NCI-H510A (cell line): ENCODE data around the gene TSHZ2.
"Not testable (repeated sequence)": the region's sequence is repeated elsewhere in the genome, so short reads cannot be mapped to it uniquely, and the experiment has no call there.

ENCODE experiments used
- DNase-seq: peaks from one replicate; lab custom pipeline; 2025; lab: John Stamatoyannopoulos, UW

The TSHZ2 gene

DNA sequence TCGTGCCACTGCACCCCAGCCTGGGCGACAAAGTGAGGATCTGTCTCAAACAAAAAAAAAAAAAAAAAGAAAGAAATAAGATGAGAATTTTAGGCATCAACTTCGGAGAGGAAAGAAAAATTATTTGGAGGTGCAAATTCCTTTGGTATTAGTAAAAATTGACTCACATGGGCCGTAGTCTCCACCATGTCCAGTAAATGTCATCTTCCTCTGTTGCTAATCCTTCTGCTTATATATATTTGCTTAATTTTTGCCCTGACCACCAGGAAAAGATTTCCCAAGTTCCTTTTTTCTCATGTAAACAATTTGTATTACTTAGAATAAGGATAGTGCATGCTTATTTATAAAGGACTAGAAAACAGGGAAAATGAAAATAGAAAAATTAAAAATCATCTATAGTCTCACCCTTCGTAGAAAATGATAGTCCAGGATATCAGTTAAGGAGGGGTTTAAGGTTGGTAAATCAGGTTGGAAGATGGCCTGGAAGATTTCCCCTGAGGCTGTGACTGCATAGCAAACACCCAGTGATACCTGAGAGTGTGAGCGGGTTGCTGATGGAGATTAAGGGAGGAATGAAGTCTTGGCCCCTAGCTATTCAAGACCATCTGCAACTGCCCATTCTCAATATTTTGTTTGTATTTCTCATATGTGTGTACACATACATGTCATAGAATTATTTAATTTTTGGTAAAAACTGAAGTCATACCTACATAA lies 380.7 kb downstream of the TSHZ2 start:
- DNase-seq: no peak

DNA sequence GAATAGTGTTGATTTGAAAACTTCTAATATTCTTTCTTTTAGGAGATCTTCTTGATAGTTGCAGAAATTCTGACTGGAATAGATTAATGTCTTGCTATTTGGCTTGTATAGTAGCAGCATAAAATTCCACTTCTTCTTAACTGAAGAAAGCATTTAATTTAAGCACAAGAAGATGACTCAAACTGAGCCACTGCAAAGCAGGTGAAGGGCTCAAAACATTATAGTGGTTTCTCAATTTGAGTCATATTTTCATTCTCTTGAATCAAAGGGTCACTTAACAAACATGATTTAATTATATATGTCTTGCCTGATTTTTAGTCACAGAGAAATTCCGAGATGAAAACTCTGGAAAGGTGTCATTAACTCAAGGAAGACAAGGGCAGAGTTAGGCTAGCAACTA lies 382.2 kb downstream of the TSHZ2 start:
- no peak for DNase-seq

DNA sequence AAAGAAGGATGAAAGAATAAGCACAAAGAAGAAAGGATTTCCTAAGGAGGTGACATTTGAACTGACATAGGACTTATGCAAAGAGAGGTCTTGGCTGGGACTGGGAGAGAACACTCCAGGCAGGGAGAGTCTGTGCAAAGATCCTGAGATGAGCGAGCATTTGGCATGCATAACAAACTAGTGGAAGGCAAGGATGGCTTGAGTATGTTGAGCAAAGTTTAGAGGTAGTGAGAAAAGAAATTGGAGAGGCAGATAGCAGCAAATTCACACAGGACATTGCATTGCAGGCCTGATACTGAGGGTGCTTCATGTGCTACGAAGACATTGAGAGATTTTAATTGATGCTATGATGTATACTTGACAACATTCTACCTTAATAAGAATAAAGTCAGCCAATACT lies 383.6 kb downstream of the TSHZ2 start:
- no peak for DNase-seq

DNA sequence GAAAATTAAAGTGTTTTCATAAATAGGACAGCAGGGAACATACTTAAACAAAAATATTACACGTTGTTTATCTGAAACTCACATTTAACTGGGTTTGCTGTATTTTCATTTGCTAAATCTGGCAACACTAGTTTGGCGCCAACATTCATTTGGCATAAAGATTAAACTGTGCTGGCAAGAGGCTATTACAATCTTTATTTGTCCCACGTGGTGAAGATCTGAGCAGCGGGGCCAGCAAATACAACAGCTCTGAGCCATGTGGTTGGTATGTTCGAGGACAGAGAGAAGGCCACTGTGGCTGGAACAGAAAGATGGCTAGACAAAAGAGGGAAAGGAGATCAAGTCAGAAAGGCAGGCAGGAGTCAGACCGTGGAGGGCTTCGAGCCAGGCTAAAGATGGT lies 387.3 kb downstream of the TSHZ2 start:
- DNase-seq: no peak

DNA sequence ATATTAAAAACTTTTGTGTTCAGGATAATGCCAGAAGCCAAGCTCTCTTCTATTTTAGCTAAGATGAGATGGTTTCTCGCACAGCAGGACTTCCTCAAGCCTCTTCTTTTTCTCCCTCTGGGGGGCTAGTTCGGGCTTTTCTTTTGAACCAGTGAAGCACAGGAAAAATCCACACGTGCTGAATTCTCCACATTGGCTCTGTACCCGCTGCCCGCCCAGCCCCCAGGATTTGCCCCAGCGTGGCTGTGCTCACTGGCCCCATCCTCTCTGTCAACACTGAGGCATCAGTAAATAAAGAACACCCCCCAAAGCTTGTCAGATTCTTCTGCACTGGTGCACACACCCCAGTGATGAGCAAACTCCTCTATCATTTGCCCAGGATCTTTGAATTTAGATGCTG lies 388.7 kb downstream of the TSHZ2 start:
- DNase-seq: no peak

DNA sequence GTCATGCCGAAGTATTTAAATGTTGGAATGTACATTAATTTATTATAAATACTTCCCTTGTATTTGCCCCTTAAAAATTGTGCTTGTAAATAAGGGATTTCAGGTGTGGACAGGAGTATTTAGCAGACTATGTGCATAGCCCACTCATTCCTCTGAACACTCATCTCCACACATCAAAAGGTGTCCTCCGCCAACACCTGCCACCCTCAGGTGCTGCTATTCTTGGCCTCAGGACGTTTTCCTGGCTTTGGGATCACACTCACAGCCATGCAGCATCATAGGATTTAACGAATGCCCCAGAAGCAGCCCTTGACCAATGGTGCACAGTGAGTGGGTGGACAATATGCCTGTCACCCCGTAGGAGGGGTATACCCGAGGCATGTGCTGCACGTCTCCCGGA lies 390.6 kb downstream of the TSHZ2 start:
- no peak for DNase-seq

DNA sequence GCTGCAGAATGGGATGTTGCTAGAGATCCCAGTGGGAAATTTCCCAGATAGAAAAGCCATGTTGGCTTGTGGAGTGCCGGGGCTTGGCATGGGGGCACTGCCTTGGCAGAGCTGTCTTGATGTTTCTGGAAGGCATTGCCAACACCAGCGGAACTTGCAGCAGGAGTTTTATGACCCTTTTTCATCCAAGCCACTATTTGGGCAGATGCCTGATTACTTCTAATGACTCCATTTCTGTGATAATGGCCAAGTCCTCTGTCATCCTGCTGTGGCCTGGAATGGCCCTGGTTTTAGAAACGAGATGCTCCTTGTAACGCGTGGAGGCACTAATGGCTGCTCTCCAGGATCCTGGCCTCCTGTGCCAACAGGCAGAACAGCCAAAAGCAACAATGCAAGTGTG lies 392.5 kb downstream of the TSHZ2 start:
- no peak for DNase-seq

DNA sequence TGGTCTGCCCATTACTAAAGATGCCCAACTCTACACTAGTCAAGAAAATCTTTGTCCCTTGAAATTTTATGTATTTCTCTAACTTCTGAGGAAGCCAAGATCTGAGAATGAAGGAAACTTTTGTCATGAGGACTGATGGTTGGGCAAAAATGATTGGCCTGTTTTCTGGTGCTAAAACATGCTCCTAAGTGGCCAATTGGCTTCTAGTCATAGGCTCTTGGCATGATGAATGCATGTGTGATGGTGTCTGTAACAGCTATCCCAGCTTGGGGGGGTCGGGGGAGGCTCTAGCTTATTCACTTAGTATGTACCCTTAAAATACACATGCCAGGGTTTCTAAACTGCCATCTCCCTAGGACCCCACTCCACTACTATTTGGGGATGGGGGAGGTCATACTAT lies 392.9 kb downstream of the TSHZ2 start:
- no peak for DNase-seq

DNA sequence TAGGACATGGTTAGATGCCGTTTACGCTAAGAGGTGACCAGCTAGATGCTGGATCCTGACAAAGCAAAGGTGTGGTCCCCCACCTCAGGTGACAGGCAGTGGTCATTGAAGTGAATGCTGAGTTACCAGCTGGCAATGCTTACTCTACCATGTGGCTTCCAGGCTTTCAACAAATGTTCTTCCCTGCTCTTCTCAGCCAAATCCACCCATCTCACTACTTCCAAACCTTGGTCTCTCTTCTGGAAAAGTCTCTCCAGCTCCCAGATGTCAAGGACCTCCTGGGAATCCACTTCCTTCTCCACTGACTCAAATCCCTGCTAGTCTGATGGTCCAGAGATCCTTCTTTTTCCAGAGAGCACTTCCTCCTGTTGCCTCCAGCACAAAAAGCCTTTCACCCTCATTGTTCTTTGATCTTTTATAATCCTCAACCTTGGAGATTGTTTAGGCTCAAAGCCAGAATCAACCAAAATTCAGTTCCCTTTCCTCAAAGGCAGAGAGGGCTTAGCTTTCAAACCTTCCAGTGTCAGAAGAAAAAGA lies 393.4 kb downstream of the TSHZ2 start:
- no peak for DNase-seq

DNA sequence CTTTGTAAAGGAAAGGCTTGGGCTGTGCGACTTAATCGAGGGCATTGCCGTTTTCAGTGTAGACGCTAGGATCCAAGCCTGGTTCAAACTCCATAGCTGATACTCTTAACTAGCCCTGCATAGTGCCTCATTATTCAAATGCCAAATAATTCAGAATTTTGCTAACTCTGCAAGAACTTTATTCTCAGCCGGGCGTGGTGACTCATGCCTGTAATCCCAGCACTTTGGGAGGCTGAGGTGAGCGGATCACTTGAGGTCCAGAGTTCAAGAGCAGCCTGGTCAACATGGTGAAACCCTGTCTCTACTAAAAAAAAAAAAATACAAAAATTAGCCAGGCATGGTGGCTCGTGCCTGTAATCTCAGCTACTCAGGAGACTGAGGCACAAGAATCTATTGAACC lies 394.8 kb downstream of the TSHZ2 start:
- not testable (repeated sequence) for DNase-seq

DNA sequence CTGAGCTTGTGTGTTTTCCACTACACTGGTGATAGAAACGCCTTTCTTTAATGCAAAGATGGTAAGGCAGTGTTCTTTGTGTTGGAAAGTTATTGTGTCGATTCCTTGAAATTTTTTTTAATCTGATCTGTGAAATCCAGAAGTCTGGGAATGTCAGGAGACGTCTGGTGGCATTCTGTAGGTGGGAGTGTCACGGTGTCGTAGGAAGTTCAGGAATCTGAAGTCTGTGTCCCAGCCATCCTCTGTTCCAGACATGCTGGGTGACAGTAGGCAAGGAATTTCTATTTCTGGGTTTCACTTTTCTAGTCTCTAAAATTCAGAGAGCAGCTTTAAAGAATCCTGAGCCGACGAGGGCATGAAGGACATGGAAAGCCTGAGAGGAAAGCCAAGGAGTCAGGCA lies 397.7 kb downstream of the TSHZ2 start:
- DNase-seq: no peak

DNA sequence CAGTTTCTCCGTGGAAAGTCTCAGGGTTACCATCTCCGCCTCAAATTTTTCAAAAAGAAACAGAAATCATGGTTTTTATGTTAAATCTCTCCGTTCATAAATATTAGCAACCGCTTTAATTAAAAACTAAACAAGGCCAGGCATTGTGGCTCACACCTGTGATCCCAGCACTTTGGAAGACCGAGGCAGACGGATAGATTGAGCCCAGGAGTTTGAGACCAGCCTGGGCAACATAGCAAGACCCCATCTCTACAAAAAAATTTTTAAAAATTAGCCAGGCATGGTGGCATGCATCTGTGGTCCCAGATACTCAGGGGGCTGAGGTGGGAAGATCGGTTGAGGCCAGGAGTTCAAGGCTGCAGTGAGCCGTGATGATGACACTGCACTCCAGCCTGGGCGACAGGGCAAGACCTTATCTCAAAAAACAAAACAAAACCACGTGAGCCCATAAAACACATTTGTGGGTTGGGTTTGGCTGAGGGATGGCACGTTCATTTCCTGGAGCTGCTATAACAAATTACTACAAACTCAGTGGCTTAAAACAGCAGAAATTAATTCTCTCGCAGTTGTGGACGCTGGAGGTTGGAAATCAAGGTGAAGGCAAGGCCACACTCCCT lies 398.3 kb downstream of the TSHZ2 start:
- no peak for DNase-seq

DNA sequence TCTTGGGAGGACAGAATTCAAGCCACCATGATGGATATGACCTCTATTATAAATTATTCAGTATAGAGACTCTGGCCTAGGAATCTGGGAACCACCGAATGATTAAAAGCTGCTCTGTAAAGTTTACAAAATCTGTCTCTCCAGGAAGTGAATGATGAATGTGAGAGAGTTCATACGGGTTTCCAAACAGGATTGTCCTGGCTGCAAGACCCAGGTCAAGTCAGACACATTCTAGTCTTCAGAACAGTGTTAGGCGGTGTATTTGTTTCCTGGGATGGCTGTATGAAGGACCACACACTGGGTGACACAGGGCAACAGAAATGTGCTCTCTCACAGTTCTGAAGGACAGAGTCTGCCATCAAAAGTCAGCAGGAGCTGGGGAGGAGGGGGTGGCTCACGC lies 399.1 kb downstream of the TSHZ2 start:
- no peak for DNase-seq

DNA sequence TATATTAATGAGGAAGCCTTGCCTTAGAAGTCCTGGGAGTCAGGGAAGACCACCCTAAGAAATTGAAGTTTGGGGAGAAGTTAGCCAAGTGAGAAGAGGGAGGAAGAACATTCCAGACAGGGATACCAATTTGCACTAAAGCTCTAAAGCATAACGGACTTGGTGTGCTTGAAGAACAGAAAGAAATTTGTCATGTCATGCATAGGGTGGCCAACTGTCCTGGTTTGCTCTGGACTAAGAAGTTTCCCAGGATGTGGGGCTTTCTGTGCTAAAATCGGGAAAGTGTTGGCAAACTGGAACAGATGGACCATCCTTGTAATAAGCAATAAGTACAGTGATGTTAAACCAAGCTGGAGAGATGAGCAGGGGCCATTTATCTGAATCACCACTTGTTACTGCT lies 403.9 kb downstream of the TSHZ2 start:
- no peak for DNase-seq

DNA sequence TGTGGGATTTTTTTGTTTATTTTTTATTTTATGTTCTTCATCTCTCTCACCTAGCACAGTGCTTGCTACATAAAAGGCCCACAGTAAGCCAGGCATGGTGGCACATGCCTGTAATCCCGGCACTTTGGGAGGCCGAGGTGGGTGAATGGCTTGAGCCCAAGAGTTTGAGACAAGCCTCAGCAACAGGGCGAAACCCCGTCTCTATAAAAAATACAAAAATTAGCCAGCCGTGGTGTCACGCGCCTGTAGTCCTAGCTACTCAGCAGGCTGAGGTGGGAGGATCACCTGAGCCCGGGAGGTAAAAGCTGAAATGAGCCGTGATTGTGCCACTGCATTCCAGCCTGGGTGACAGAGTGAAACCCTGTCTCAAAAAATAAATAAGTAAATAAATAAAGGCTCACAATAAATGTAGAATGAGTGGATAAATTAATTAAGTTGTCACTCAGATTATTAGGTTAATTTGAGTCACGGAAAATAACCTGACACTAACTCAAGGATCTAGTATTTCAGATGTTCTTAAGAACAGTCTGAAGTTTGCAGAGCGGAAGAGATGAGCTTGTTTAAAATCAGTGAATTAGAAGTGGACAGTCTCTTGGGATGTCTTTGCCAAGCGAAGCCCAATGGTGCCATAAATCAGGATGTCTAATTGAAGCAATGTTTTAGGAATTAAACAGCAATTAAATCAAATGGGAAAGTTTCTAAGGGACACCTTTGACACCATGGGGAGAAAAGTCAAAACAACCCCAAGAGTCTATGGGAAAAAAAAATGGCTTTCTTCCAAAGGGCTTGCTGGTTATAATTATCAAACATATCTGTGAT lies 407.1 kb downstream of the TSHZ2 start:
- no peak for DNase-seq

DNA sequence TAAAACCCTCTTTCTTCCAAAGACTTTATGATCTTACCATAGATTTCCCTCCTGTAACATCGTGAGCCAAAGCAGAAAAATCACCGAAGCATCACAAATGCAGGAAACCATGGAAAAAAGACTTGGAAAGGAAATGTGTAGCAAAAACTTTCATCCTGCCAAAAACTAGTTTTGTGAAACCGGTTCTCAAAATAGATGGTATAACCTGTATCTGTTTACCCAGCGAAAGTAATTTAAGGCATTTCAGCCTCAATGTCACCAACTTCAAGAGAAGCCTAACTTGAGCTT lies 407.6 kb downstream of the TSHZ2 start:
- DNase-seq: no peak

DNA sequence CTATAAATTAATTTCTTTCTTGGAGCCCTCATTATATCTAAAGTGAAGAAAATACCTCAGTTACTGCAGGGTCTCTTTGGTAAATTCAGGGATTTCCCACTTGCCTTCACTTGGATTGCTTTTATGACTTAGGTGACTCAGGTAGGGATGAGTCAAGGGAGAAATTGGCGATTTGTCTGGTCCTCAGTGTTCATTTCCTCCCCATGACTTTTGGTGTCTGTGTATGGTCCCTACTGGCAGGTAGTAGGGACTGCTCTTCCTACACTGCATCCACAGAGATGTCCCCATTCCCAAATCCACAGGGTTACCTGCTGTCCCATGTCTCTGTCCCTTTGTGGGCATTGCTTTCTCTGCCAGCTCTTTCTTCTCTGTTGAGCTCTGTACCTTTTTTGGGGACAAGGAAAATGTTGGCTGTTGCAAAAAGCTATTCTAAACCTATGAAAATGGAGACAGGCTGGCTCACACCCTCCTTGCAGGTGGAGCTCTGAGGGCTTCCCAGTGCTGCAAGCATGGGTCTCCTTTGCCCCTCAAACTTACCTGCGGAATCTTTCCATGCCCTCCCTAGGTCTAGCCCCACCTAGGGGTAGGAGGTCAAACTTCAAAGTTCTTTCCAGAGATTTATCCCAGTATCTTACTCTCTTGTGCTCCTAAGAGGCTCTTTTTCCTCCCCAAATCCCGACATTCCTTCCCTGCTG lies 409.6 kb downstream of the TSHZ2 start:
- no peak for DNase-seq

DNA sequence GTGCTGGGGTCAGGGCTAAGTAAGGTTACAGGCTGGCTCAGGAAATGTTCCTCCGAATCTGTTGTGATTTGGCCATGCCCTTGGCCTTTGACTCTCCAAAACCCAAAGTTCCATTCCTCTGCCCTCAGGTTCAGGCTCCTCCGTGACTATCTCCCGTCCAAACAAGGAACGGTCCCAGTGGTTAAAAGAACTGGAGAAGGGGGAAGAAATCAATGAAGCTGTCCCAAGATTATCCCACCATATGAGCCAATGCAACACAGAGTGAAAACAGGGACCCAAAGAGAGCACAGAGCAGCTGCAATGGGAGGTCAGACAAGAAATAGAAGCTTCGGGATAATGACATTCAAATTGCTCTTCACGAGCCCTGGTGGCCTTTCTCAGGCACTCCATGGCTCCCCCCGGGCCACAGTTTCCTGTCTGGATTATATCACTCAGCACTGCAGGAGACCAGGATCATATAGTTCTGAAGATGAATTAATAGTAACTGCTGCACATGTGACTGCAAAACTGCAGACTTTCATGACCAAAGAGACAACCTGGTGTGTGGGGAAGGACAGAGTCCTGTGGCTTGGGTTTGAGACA lies 410.2 kb downstream of the TSHZ2 start:
- DNase-seq: no peak

DNA sequence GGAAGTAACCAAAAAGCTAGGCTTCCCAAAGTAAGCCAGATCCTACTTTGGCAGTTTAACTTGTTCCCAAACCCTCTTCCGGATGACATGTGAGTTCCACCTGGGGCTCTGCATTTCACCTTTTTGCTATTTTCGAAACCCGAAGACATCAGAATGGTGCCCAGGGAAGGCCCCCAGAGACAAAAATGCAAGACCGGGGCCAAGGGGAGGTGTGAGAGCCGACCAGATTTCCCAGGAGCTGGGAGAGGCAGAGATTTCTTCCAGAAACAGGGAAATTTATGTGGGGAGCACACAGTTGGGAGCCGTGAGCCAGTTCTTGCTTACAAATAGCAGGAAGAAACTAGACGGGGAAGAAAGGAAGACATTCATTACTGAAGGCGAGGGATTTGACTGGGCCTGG lies 411.8 kb downstream of the TSHZ2 start:
- no peak for DNase-seq

DNA sequence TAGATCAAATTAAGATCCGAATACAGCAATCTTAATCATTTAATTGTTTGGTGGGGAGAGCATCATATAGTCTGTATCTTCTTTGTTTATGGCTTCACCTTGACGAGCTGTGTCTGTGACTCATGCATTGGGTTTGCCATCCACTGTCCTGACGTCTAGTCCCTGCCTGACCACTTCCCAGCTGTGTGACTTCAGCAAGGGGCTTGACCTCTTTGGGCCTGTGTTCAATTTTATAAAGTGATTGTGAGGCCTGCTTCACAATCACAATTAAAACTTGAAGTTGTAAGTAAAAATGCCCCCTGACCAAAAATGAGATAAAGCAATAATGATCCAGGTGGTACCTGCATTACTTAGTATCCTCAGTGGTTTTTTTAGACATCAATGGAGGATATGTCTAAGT lies 412.2 kb downstream of the TSHZ2 start:
- no peak for DNase-seq

DNA sequence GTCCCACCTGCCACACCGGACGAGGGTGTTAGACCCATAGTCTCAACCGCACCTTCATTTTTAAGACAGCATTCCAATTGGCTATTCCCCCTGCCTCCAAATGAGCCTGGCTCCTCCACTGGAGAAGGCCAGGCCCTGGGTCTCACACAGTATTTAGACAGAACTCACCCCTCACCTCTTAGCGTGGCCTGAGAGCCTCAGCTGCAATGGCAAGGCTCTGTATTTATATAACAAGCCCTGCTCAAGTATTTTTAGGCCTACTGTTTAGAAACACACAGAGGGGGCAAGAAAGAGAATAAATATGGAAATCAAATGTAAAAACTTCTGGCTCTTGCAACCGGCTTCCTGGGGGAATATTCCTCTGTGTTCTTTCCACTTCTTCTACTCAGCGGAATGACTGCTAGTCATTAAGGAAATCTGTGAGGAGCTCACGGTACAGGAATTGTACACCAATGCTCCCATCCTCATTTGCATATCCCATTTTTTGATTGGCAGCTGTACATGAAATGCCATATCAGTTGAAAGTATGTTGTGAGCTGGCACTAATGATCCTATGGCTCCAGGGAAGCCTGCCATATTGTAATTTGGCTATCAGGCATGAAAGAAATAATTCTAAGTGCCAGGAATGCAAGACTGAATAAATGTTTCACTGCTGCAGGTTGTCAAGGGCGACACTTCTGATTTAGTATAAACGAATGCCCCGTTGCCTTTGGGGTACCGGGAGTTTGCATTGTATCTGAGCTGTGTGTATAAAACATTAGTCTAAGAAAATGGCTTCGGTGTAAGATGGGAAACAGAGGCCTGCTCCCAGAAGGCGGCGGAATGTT lies 414.0 kb downstream of the TSHZ2 start:
- DNase-seq: no peak
